Stimulated activated CD4-positive, alpha-beta T cell treated with anti-CD3 and anti-CD28 coated beads, Interleukin-4, amount 100 ng/mL, for 24 hours (primary cell): ENCODE measurements around the gene SMAD5.

ENCODE experiments used
- DNase-seq: peaks from one replicate; pipeline ENCODE4 v3.0.0-alpha.2; 2020

SMAD5 gene

DNA sequence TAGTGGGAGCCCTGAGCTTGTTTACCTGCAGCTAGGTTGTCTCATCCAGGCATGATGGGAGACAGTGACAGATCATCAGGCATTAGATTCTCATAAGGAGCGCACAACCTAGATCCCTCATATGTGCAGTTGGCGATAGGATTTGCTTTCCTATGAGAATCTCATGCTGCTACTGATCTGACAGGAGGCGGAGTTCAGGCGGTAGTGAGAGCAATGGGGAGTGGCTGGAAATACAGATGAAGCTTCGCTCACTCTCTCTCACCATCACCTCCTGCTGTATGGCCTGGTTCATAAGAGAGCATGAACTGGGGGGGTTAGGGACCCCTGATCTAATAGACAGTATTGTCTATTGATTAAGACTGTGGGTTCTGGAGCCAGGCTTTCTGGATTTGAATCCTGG lies 24.9 kb downstream of the SMAD5 start:
- DNase-seq, result no peak

DNA sequence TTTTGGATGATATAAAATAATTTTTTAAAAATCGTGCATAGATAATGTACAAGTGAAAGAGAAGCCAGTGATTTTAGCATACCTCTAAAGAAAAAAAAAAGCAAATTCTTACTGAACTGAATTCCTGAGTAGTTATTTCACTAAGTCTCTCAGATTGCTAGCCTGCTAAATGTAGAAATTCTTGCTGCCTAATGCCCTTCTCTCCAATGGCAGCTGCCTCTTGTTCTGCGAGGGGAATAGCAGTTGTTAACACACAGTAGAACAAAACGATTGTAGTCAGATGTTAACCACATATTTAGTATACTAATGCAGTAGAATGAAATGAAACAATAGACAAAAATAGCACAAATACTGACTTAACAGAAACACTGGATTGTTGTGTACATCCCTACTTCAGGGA lies 26.8 kb downstream of the SMAD5 start:
- DNase-seq, result no peak

- DNase-seq, result no peak
Observed at GRCh38 chr5:136162008-136162407, 29.4 kb downstream of the SMAD5 start.

GRCh38 chr5:136164226-136164625 lies 31.6 kb downstream of the SMAD5 start:
- no peak for DNase-seq

- no peak for DNase-seq
Observed at GRCh38 chr5:136166909-136167308, 34.3 kb downstream of the SMAD5 start.

DNA sequence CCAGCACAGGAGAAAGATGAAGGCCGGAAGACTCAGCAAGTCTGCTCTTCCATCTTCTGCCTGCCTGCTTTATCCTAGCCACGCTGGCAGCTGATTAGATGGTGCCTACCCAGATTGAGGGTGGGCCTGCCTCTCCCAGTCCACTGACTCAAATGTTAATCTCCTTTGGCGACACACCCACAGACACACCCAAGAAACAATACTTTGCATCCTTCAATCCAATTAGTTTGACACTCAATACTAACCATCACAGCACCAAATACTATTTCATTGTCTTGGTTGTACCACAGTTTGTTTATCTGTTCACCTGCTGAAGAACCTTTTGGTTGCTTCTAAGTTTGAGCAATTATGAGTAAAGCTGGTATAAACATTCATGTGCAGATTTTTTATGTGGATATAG lies 36.6 kb downstream of the SMAD5 start:
- DNase-seq, result no peak

- DNase-seq, result no peak
Observed at GRCh38 chr5:136174021-136174659, 41.5 kb downstream of the SMAD5 start.

- DNase-seq, result no peak
Observed at GRCh38 chr5:136182618-136183017, 50.0 kb downstream of the SMAD5 start.

DNA sequence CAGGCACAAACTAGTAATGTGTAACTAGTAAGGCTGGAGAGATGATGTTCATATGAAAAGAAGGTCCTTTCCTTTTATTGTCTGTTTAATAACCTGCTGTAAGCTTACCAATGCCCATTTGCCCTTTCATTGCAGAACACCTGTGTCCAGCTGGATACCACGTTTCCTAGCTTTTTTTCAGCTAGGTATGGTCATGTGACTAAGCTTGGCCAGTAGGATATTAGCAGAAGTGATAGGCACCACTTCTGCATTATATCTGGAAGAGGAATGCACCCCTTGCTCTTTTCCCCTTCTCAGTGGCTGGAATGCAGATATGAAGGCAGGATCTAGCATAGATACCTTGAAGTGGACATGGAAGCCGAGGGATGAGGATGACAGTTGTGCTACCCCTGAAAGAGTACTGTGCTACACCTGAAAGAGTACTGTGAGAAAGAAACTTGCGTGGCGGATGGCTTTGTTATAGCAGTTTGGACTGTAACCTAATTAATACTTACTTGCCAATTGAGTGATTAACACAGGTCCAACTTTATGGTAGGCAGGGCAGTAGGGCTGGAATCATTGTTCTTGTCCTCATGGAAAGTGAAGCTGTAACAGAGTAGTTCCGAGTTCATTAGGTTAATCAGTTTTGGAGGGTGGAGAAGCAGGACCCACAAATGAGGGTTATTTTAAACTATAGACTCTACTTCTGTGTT lies 53.5 kb downstream of the SMAD5 start:
- DNase-seq, result no peak

DNA sequence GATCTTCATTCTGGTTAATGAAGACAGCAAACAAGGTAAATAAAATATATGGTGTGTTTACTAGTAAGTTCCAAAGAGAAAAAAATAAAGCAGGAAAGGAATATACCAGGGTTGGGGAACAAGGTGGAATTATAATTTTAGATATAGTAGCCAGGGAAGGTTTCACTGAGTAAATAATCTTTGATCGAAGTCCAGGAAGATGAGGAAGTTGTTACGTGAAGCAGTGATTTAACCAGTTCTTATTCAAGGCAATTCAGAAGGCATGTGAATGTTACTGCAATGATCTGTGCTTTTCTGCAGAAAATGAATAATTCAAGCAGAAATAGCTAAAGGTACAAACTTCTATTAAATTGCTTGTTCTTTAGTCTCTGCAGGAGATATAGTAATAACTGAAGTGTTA lies 54.2 kb downstream of the SMAD5 start:
- no peak for DNase-seq

DNA sequence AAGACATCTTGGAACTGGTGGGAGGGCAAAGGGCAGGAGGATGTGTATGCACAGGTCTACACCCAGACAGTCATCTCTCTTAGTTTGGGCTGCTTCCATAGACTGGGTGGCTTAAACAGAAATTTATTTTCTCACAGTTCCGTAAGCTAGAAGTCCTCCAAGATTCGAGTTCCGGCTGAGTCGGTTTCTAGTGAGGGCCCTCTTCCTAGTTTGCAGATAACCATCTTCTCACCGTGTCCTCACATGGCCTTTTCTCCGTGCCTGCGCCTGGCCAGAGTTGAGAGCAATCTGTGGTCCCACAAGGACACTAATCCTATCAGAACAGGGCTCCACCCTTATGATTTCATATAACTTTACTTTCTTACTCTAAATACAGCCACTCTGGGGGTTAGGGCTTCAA lies 56.2 kb downstream of the SMAD5 start:
- DNase-seq, result no peak

DNA sequence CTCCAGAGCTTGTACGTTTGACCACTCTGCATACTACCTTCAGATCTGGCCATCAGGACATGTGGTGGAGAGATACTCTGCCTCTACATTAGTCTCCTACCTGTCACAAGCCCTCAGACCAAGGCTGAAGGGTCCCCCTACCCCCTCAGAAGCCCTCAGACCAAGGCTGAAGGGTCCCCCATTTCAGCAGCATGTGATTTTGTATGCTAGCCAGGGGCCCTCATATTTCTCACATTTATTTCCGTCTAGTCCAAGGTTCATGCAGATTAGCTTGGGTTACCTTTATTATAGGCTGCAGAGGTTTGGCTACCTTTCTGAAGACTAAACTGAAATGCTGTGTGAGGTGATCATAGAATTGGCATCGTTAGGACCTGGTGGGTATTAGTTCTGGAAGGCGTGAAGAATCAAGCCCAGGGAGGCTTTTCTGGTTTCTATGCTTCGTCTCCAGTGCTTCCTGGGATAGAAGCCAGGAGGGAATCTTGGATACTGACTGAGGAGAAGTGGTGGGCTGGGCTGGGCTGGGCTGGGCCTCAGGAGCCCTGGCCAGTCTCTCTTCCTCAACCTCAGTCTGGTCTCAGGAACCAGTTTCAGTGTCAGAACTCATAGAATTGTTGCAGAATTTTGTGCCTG lies 57.6 kb downstream of the SMAD5 start:
- no peak for DNase-seq

DNA sequence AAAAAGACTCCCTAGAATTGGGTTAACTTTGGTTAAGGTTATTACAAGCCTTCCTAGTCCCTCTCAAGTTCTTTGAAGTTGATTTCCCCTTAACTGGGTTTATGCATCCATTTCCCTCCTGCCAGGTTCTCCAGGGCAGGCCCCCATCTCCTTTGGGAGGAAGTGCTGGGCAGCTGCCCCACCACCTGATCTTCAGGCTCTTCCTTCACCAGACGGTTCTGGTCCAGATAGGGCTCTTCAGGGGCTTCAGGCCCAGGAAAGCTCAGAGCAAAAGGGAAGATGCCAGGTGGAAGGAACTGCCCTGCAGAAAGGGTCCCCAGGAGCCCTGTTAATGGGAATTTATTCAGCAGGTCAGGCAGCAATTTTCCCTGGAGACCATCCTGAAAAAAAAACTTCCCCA lies 58.3 kb downstream of the SMAD5 start:
- no peak for DNase-seq

DNA sequence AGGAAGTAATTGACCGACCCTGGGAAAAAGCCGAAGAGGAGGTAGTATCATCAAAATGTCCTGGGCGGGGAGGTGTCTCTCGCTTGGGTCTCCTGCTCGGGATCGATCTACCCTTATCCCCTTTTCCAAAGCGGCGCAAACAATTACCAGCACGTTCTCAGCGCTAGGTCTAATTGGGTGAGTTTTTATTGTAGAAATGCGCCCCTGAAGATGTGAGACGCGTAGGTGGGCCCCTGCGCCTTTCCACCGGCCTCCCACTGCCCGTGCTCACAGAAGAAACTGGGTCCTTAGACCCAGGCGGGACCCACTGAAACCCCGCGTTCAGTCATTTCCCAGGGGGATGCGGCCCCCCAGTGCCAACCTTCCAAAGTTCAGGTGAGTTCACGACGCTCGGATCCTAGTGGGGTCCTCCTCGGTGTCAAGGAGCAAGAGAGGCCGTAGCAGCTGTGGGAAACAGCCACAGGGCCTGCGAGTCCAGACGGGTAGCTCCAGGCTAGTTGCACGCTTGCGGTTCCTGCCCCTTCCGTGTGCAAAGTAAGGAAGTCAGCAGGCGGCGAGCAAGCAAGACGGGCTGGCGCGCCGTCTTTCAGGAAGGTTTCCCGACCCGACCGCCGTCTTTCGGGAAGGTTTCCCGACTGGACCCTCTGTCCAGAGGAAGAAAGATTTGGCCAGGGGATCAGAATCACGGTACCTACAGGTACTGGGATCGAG lies 58.8 kb downstream of the SMAD5 start:
- DNase-seq, result no peak

DNA sequence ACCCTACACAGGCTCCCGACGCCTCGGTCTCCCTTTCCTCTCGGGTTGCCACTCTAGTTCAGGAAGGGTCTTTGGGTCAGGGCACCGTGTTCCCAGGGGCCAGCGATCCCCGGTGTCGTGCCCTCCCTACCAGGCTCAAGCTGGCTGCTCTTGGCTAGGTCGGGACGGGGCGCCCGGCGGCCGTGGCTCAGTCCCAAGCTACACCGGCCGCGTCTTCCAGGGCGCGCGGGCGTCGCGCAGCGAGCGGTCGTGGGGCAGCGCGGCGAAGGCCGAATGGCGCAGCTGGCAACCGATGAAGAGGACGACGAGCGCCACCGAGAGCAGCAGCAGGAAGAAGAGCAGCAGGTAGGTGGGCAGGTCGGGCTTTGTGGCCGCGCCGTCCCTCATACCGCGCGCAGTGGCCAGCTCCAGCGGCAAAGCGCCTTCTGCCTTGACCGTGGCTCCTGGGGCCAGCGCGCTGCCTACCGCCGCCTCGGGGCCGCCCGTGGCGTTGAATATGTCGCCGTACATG lies 59.4 kb downstream of the SMAD5 start:
- DNase-seq, result no peak

DNA sequence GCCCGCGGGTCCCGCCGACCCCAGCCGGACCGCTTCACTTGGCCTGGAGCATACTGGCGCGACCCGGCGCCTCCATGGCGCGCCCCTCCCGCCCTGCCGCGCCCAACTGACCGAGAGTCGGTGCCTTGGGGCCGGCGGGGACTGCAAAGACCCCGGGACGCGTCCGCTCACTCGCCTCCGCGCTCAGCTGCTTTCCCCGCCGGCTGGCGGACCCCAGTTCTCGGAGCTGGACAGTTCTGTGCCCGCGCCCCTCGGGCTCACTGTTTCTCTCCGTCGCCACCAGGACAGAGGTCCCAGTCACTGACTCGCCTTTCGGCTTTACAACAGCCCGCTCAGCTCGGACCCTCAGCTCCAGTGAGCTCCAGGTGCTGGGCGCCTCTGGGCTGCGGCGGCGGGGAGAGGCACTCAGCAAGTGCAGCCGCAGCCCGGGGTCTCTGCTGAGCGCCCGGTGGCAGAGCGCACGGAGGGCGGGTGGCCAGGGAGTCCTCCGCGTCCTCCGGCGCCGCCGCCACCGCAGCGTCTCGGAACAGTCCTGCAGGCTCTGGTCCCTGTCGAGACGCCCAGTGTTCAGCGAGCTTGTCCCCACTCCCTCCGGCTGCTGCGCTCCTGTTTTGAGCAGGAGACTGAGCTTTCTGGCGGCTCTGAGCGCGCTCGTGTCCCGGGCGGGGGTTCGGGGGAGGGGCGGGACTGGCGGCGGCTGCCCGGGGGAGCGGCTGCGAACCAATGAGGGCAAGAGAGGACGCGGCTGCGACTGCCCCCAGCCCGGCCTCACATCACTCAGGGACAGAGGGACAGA lies 60.1 kb downstream of the SMAD5 start, which contains the start of gene SMIM32:
SMIM32 (minus strand) TSS at position 637 of the 796 bp plus-strand sequence. CDS start 638 bp downstream, outside the sequence.
- DNase-seq, result no peak

DNA sequence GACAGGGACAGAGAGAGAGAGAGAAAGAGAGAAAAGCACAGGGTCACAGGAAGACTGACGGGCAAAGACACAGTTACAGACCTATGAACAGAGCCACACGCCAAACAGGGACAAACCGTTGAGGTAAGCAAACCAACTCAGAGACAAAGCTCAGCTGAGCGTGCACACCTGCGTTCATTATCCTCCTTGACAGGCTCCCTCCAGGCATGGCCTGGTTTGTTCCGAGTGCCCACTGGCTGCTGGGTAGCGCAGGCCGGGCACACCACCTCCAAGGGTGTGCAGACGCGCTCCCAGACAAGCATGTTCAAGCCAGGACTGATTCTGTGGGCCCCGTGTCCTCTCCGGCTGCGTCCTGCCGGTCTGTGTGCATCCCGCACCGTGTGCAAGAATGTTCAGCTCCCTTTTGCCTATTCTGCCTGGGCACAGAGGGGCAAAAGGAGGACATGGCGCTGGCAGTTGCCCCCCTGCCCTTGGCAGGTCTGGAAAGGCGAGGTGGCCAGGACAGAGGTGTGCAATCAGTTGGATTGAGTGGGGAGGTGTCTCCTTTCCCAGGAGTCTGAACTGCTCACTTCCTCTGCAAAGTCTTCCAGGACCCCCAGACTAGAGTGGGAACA lies 60.8 kb downstream of the SMAD5 start:
- no peak for DNase-seq

GRCh38 chr5:136194576-136194975 lies 61.9 kb downstream of the SMAD5 start:
- DNase-seq, result no peak

GRCh38 chr5:136195971-136196820 lies 63.6 kb downstream of the SMAD5 start:
- DNase-seq, result no peak

DNA sequence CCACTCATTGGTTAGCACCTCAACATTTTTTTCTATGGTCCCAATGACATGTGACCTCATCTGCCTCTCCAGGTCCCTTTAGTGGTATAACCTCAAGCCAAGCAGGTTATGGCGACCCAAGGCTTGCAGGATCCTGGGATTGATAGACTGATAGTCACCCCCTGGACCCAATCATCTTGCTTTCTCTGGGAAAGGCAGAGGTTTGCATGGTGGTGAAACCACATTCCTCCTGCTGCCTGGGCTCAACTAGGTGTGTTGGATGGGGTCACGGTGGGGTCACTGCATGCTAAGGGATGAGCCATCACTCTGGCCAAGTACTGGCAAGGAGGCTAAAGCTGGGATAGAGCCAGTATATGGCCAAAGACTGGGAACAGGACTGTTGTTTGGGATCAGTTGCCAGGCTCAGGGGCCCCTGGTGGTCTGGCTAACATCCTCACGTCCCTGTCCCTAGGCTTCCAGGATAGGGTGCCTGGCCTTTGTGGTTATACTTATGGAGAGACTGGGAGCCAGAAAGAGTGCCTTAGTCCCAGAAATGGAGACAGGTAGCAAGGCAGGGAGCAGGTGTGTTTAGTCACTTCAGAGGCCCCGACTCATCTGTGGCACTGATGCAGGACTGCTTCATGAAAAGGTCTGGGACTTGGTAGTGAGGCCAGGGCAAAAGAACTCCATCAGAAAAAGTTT lies 65.0 kb downstream of the SMAD5 start:
- no peak for DNase-seq

DNA sequence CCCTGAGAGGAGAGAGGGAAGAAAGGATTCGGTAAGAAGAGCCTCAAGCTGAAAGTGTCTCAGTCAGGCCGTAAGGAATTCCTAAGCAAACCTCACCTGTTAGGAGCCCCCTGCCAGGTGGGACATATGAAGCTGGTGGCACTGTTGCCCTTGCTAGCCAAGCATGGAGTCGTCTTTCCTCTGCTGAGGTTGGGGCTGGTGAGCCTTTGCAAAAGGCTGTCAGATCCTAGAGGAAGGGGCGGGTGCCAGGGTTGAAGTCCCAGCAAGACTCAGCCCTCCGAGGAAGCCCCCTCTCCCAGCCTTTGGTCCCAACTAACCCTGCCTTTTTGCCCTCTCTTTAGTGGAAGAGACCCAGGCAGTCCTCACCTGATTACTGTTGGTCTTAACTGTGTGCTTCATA lies 65.8 kb downstream of the SMAD5 start:
- no peak for DNase-seq
